ENCODE measurements around the gene SLC52A1.
"Not testable (repeated sequence)": the region's sequence is repeated elsewhere in the genome, so short reads cannot be mapped to it uniquely, and the experiment has no call there.

Gene SLC52A1

DNA sequence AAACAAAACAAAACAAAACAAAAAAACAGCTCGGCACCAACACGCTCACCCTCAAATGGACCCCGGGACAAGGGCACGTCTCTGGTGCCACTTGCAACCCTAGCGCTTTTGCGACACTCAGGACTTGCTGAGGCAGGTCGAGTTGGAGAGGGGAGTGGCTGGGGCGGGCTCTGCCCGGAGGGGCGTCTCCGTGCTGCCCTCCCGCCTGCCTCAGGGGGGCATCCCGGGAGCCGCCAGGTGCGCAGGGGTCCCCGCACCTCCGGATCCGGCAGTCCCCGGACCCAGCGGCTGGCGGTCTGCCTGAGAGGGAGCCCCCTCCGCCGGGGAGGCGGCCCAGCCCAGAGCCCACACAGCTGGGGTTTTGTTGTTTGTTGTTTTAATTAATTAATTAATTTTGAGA, at the start of gene SLC52A1:
TSS of gene SLC52A1 (minus strand) at position 112 of the 400 bp plus-strand sequence. CDS start 820 bp downstream, outside the sequence.
- no peak within 1 kb of the TSS for H3K9ac ChIP-seq
- no peaks in the 10 kb centered on the region for H3K36me3 ChIP-seq
- H4K20me1 ChIP-seq, result no peaks in the 10 kb centered on the region
- no peaks in the 10 kb centered on the region for H3K27me3 ChIP-seq
- no peak for TF ChIP-seq Cebpa-rat (IDR thresholded peaks at IDR 0.05)
- H3K4me3 ChIP-seq, result no peak within 1 kb of the TSS
- peak within 1 kb of the TSS; percentile 40 for H3K4me2 ChIP-seq
- H3K27ac ChIP-seq, result no peak within 1 kb of the TSS
- H3K9me3 ChIP-seq, result peaks cover 5% of the 10 kb centered on the region
- peaks cover 27% of the 10 kb centered on the region for H3K4me1 ChIP-seq

DNA sequence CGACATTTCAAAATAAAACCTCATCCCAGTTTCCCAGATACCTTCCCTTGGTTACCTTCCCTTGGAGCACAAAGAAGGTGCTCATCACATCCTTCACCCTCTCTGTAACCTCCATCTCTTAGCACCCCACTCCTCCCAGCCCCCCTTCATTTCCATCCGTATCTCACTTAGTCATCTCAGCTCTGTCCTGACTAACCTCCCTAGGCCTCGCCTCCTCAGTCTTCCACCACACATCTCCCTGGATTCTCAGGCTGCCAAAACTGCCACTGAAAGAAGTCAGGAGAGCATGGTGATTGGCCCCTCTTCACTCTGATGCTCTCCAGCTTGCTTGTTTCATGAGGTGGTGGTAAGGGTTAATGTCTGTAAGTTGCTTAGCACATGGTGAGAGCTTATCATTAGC, 45.4 kb upstream of the SLC52A1 start:
- Histone ChIP-seq H3K4me2 (no peak overlapping the region), H3K4me3 (no peak overlapping the region), H3K9ac (no peak overlapping the region), H3K4me1 (peaks cover 24% of the 10 kb centered on the region), H4K20me1 (no peaks in the 10 kb centered on the region), H3K27me3 (no peaks in the 10 kb centered on the region), H3K27ac (no peak overlapping the region), H3K36me3 (peaks cover 30% of the 10 kb centered on the region), H3K9me3 (peaks cover 48% of the 10 kb centered on the region)
- TF ChIP-seq Cebpa-rat (IDR thresholded peaks at IDR 0.05), result no peak

DNA sequence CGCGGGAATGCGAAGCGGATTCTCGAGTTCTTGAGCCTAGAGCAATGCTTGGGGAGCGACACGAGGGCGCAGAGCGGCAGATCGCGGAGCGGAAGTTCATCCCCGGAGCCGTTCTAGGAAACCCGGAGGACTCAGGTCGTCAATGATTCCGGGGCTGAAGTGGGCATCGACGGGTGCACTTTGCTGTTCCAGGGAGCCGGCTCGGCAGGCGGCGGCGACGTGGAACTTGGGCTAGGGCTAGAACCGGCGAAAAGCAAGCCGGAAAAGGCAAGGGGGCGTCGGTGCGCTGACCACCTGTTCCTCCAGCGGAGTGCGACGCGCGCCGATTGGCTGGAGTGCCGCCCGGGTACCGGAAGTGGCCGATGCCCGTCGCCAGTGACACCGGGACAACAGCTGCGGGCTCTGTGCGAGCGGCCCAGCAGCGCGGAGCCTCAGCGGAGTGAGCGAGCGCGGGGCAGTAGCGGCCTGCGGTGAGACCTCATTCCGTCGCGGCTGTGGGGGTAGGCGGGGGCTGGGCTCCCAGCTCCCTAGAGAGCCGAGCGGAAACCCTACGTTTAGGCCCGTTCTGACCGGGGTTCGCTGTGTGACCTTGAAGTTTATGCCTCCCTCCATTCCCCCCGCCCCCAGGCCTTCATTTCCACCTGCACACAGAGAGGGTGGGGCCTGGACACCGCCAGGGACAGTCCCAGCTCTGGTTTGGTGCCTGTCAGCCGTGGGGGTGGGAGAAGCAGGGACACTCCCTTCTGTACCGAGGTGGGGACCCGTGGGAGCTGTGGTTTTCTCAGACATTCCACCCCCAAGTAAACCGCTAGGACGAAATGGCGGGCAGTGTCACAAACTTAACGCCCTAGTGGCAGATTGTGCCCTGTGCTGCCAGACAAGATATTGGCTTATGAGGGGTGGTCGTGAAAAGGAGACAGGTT, 43.1 kb upstream of the SLC52A1 start, which contains the start of gene ZFP3:
TSS of gene ZFP3 (plus strand) at position 362 of the 923 bp plus-strand sequence. CDS start 13,038 bp downstream, outside the sequence.
- peaks cover 27% of the 10 kb centered on the region for H3K9me3 ChIP-seq
- no peaks in the 10 kb centered on the region for H3K27me3 ChIP-seq
- peaks cover 24% of the 10 kb centered on the region for H3K4me1 ChIP-seq
- peak within 1 kb of the TSS; percentile 92 for H3K4me2 ChIP-seq
- peak within 1 kb of the TSS; percentile 73 for H3K4me3 ChIP-seq
- peak within 1 kb of the TSS; percentile 77 for H3K27ac ChIP-seq
- no peak for TF ChIP-seq Cebpa-rat (IDR thresholded peaks at IDR 0.05)
- no peaks in the 10 kb centered on the region for H4K20me1 ChIP-seq
- H3K9ac ChIP-seq, result peak within 1 kb of the TSS; percentile 74
- peaks cover 17% of the 10 kb centered on the region for H3K36me3 ChIP-seq

DNA sequence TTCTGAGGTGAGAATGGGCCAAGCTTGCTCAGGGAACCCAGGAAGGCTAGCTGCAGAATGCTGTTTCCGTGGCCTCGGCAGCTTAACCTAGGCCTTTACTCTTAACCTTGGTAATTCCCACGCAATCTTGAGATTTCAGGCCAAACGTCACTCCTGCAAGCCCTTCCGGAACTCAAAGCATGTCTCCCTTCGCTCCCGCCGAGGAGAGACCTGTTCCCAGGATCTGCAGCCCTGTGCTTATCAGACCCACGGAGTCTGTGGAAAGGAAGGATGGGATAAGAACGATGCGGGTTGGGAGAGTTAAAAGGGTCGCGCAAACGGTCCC, 42.5 kb upstream of the SLC52A1 start:
- Histone ChIP-seq H3K9ac (peak overlapping the region; percentile 74), H3K9me3 (peaks cover 20% of the 10 kb centered on the region), H3K4me3 (peak overlapping the region; percentile 73), H3K36me3 (peaks cover 10% of the 10 kb centered on the region; the same call in 1 of the 2 replicates), H3K27ac (peak overlapping the region; percentile 77), H4K20me1 (no peaks in the 10 kb centered on the region), H3K27me3 (no peaks in the 10 kb centered on the region), H3K4me1 (peaks cover 24% of the 10 kb centered on the region), H3K4me2 (peak overlapping the region; percentile 92)
- no peak for TF ChIP-seq Cebpa-rat (IDR thresholded peaks at IDR 0.05)

DNA sequence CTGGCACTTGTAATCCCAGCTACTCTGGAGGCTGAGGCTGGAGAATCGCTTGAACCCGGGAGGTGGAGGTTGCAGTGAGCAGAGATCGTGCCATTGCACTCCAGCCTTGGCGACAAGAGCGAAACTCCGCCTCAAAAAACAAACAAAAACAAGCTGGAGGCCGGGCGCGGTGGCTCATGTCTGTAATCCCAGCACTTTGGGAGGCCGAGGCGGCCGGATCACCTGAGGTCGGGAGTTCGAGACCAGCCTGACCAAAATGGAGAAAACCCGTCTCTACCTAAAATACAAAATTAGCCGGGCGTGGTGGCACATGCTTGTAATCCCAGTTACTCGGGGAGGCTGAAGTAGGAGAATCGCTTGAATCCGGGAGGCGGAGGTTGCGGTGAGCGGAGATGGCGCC, 42.0 kb upstream of the SLC52A1 start:
- H3K4me1 ChIP-seq, result peaks cover 24% of the 10 kb centered on the region
- not testable (repeated sequence) for H3K27me3 ChIP-seq, H3K9ac ChIP-seq, H4K20me1 ChIP-seq, H3K36me3 ChIP-seq, H3K27ac ChIP-seq
- peaks cover 16% of the 10 kb centered on the region for H3K9me3 ChIP-seq
- peak overlapping the region; percentile 73; the same call in 1 of the 2 replicates for H3K4me3 ChIP-seq
- H3K4me2 ChIP-seq, result peak overlapping the region; percentile 92

DNA sequence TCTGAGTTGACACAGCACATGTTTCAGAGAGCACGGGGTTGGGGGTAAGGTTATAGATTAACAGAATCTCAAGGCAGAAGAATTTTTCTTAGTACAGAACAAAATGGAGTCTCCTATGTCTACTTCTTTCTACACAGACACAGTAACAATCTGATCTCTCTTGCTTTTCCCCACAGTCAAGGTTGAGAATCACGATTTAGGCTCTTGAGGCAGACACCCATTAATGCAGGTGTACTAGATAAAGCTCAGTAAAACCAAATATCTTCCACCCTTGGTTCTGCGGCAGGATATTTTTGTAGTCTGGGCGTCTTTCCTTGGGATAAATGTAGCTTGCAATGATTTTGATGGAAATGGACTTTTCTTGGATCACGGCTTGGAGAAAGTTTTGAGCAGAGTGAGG, 40.2 kb upstream of the SLC52A1 start:
- peaks cover 24% of the 10 kb centered on the region for H3K4me1 ChIP-seq
- H4K20me1 ChIP-seq, H3K4me2 ChIP-seq, H3K36me3 ChIP-seq, H3K27me3 ChIP-seq, H3K9ac ChIP-seq, H3K4me3 ChIP-seq, H3K9me3 ChIP-seq, H3K27ac ChIP-seq: not testable (repeated sequence)

DNA sequence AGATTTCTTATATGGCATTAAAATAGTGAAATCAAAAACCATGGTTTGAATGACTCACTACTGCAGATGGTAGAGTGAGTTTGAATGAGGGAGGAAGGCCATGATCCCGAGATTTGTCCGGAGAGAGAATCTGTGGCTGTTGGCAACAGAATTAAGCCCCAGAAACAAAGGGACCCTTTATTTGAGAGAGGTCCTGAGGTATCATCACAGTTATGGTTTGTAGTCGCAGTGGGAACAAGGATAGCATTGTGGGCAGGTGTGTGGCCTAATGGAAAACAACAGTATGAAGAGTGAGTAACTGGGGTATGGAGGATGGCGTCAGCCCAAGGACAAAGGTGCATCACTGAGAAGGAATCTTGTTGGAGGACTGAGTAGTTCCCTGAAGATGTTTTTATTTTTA, 34.5 kb upstream of the SLC52A1 start:
- TF ChIP-seq Cebpa-rat (IDR thresholded peaks at IDR 0.05), result no peak
- Histone ChIP-seq H3K9ac (no peak overlapping the region), H3K27me3 (no peaks in the 10 kb centered on the region), H3K27ac (no peak overlapping the region), H3K9me3 (no peaks in the 10 kb centered on the region), H4K20me1 (no peaks in the 10 kb centered on the region), H3K4me1 (no peaks in the 10 kb centered on the region), H3K4me2 (no peak overlapping the region), H3K36me3 (no peaks in the 10 kb centered on the region), H3K4me3 (no peak overlapping the region)

DNA sequence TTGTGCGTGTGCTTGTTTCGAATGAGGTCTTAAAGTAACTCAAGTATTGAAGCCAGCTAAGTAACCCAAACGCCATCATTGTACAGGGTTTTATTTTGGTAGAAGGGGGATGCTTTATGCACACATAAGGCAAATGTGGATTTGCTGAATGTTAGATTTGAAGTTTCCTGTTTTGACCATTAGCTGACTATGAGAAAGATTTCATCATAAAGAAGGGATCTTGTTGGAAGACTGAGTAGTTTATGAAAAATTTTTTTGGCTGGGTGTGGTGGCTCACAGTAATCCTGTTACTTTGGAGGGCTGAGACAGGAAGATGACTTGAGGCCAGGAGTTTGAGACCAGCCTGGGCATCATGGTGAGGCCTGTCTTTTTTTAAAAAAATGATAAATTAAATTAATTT, 33.0 kb upstream of the SLC52A1 start:
- H3K36me3 ChIP-seq, result no peaks in the 10 kb centered on the region
- H4K20me1 ChIP-seq, result no peaks in the 10 kb centered on the region
- H3K4me2 ChIP-seq, result no peak overlapping the region
- no peak for TF ChIP-seq Cebpa-rat (IDR thresholded peaks at IDR 0.05)
- H3K4me3 ChIP-seq, result no peak overlapping the region
- H3K4me1 ChIP-seq, result no peaks in the 10 kb centered on the region
- no peak overlapping the region for H3K9ac ChIP-seq
- H3K27me3 ChIP-seq, result no peaks in the 10 kb centered on the region
- no peak overlapping the region for H3K27ac ChIP-seq
- no peaks in the 10 kb centered on the region for H3K9me3 ChIP-seq

DNA sequence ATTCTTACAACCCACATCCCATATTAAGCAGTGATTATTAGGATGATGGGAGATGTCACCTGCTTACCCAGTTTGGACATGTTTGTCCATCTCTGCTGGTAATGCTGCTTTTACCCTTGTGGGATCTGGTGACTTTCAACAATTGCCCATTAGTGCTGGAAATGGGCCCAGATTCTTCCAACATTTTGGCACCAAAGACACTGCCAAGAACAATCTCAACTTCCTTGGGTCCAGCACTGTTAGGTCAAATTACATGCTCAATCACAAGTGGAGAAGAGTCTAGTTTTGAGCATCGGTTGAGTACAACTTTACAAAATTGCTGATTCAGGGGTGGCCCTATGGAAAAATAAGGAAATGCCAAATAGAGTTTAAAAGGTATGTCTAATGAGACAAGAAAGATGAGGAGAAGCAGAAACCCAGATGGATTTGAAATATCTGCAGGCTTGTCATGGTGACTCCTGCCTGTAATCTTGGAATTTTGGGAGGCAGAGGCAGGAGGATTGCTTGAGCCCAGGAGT, 30.1 kb upstream of the SLC52A1 start:
- Histone ChIP-seq H3K9me3 (no peaks in the 10 kb centered on the region), H4K20me1 (no peaks in the 10 kb centered on the region), H3K36me3 (no peaks in the 10 kb centered on the region), H3K27ac (no peak overlapping the region), H3K27me3 (no peaks in the 10 kb centered on the region), H3K4me3 (no peak overlapping the region), H3K4me2 (no peak overlapping the region), H3K4me1 (no peaks in the 10 kb centered on the region), H3K9ac (no peak overlapping the region)
- TF ChIP-seq Cebpa-rat (IDR thresholded peaks at IDR 0.05), result no peak

DNA sequence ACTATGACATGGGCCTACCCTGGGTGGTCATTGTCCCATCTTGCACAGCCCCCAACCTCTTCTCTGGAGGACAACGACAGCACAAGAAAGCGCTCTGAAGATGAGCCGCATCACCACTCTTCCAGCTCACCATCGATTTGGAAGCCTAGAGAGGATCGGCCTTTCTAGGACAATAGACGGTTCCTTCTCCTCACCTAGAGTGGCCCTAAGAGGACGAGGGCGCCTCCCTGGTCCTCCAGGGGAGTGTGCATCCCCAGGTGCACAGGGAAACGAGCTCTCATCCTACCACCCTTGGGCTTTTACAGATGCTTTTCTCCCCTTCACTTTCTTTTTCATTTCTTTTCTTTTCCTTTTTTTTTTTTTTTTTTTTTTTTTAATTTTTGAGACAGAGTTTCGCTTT, 20.3 kb upstream of the SLC52A1 start:
- H3K36me3 ChIP-seq, result no peaks in the 10 kb centered on the region
- no peak overlapping the region for H3K4me3 ChIP-seq
- no peak overlapping the region for H3K27ac ChIP-seq
- H3K4me1 ChIP-seq, result no peaks in the 10 kb centered on the region
- no peak overlapping the region for H3K9ac ChIP-seq
- H3K27me3 ChIP-seq, result no peaks in the 10 kb centered on the region
- no peak overlapping the region for H3K4me2 ChIP-seq
- H4K20me1 ChIP-seq, result no peaks in the 10 kb centered on the region
- TF ChIP-seq Cebpa-rat (IDR thresholded peaks at IDR 0.05), result no peak
- H3K9me3 ChIP-seq, result peaks cover 6% of the 10 kb centered on the region; the same call in 1 of the 2 replicates
